ENCODE data around the gene RNF166. TPM values are rescaled to one million over a fixed set of nuclear protein-coding genes. Genes with fewer than 3 reads are reported as not detected.

RNF166 gene
- total and polyA plus RNA-seq, 2 donors from 2014 or later = 16.3 to 31.4 TPM

DNA sequence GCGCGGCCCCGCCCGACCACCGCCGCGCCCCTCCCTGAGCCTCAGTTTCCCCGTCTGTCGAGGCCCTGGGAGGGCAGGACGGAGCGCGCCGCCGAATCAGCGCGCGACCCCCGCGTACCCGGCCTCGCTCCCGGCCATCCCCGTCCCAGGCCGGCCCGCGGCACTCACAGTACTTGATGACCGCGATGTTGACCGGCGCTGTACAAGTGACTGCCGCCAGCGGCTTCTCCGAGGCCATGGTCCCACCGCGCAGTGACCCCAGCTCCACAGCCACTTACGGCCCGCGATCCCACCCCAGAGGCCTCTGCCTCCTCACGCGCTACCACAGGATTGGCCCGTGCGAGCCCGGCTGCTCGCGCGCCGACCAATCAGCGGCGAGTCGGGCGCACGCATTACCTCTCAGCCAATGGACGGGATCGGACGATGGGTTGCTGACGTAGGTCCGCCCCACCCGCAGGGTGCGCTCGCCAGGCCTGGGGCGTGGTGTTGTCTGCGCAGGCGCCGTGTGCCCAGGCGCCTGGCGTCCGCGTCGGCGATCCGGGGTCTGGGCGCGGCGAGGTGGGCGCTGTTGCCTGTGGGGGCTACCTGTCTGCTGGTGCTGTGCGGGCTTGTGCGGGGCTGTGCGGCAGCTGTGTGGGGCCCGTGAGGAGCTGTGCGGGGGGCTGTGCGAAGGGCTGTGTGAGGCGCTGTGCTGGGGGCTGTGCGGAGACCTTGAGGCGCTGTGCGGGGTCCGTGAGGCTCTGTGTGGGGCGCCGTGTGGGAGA, 43.2 kb downstream of the RNF166 start, which contains the start of gene MVD:
Gene MVD, minus strand, starts transcription at position 249 of the 764 bp plus-strand sequence. Its CDS starts 11 bp downstream, at position 238.
- FAIRE-seq (peak; percentile 77), DNase-seq (peak; percentile 98 to 99 (median 99))
- TF ChIP-seq, protein P1, sequence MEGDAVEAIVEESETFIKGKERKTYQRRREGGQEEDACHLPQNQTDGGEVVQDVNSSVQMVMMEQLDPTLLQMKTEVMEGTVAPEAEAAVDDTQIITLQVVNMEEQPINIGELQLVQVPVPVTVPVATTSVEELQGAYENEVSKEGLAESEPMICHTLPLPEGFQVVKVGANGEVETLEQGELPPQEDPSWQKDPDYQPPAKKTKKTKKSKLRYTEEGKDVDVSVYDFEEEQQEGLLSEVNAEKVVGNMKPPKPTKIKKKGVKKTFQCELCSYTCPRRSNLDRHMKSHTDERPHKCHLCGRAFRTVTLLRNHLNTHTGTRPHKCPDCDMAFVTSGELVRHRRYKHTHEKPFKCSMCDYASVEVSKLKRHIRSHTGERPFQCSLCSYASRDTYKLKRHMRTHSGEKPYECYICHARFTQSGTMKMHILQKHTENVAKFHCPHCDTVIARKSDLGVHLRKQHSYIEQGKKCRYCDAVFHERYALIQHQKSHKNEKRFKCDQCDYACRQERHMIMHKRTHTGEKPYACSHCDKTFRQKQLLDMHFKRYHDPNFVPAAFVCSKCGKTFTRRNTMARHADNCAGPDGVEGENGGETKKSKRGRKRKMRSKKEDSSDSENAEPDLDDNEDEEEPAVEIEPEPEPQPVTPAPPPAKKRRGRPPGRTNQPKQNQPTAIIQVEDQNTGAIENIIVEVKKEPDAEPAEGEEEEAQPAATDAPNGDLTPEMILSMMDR (IDR thresholded peaks at IDR 0.05; ENCODE audit: borderline replicate concordance, extremely low read depth, insufficient read depth) = peak; percentile 4
- peaks cover 0 to 4% (median 0%) of the 10 kb centered on the region in 3 donors for H3K4me1 ChIP-seq (ENCODE audit: control insufficient read depth in 2 of 3, insufficient read depth in 2 of 3, low read depth in 1 of 3, low read length in 3 of 3)
- H3K9ac ChIP-seq (ENCODE audit: low read length in 3 of 3) = peak within 1 kb of the TSS; percentile 44 to 85 (median 72)
- no peaks in the 10 kb centered on the region for H3K9me3 ChIP-seq (ENCODE audit: control insufficient read depth in 2 of 3, insufficient read depth in 1 of 3, low read length in 3 of 3)
- peak within 1 kb of the TSS; percentile 74 to 82 for H3K27ac ChIP-seq (ENCODE audit: low read depth in 2 of 2, low read length in 2 of 2)
- H3K4me3 ChIP-seq (ENCODE audit: low read length in 3 of 3) = peak within 1 kb of the TSS; percentile 66 to 82 (median 80)
- no peaks in the 10 kb centered on the region for H3K27me3 ChIP-seq (ENCODE audit: control insufficient read depth, insufficient read depth, low read length)
- intact Hi-C loops (cut with DNase I) = no loop called here
- no peaks in the 10 kb centered on the region for H3K36me3 ChIP-seq (ENCODE audit: control insufficient read depth in 2 of 3, insufficient read depth in 3 of 3, low read length in 3 of 3)

DNA sequence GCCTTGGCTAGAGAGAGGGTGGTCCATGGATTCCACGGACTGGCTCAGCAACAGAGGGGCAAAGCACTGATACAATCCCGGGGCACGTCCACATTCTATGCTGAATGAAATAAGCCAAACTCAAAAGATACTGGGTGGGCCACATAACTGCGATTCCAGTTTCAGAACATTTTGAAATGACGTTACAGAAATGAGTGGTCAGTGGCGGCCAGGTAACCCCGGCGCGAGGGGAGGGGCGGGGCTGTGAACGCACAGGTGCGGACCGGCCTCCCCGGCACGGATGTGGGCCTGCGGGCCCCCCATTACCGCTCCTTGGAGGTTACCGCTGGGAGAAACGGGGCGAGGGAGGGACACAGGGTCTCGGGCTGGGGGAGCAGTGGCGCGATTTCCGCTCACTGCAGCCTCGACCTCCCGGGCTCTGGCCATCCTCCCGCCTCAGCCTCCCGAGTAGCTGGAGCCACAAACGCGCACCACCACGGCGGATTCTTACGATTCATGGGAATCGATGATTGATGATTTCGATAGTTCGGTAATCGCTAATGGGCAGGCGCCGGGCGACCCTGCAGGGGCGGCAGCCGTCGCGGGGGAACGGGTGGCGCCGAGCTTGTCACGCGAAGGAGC, 43.9 kb downstream of the RNF166 start:
- Histone ChIP-seq H3K9ac (ENCODE audit: low read length in 3 of 3) (peak overlapping the region; percentile 44 to 85 (median 67)), H3K4me1 (ENCODE audit: control insufficient read depth in 2 of 3, insufficient read depth in 2 of 3, low read depth in 1 of 3, low read length in 3 of 3) (peaks cover 0 to 4% (median 0%) of the 10 kb centered on the region in 3 donors), H3K9me3 (ENCODE audit: control insufficient read depth in 2 of 3, insufficient read depth in 1 of 3, low read length in 3 of 3) (no peaks in the 10 kb centered on the region), H3K27ac (ENCODE audit: low read depth in 2 of 2, low read length in 2 of 2) (peak overlapping the region; percentile 74 to 82), H3K4me3 (ENCODE audit: low read length in 3 of 3) (peak overlapping the region; percentile 61 to 82 (median 80)), H3K27me3 (ENCODE audit: control insufficient read depth, insufficient read depth, low read length) (no peaks in the 10 kb centered on the region), H3K36me3 (ENCODE audit: control insufficient read depth in 2 of 3, insufficient read depth in 3 of 3, low read length in 3 of 3) (no peaks in the 10 kb centered on the region)
- FAIRE-seq = no peak
- TF ChIP-seq, protein P1 (IDR thresholded peaks at IDR 0.05; ENCODE audit: borderline replicate concordance, extremely low read depth, insufficient read depth) = no peak
- peak in 1 of 5 donors; percentile 65 for DNase-seq
- intact Hi-C loops (cut with DNase I) = no loop called here

DNA sequence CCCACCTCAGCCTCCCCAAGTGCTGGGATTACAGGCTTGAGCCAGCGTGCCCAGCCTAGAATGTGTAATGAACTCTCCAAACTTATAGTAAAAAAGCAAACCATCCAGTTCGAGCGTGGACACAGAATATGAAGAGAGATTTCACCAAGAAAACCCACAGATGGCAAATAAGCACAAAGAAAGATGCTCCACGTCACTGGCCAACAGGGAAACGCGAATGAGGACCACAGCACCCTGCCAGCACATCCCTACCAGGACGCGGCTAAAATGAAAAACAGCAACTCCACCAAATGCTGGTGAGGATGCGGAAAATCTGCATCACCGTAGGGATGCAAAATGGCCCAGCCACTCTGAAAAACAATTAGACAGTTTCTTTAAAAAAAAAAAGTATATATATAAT, 44.7 kb downstream of the RNF166 start:
- peaks cover 0 to 4% (median 0%) of the 10 kb centered on the region in 3 donors for H3K4me1 ChIP-seq (ENCODE audit: control insufficient read depth in 2 of 3, insufficient read depth in 2 of 3, low read depth in 1 of 3, low read length in 3 of 3)
- no peak for FAIRE-seq
- intact Hi-C loops (cut with DNase I) = no loop called here

More for the DNA sequence above, 44.7 kb downstream of the RNF166 start:
- no peaks in the 10 kb centered on the region for H3K9me3 ChIP-seq (ENCODE audit: control insufficient read depth in 2 of 3, insufficient read depth in 1 of 3, low read length in 3 of 3)
- DNase-seq = no peak
- H3K4me3 ChIP-seq (ENCODE audit: low read length in 3 of 3) = no peak overlapping the region
- no peaks in the 10 kb centered on the region for H3K36me3 ChIP-seq (ENCODE audit: control insufficient read depth in 2 of 3, insufficient read depth in 3 of 3, low read length in 3 of 3)
- H3K9ac ChIP-seq (ENCODE audit: low read length in 3 of 3) = no peak overlapping the region
- TF ChIP-seq, protein P1 (IDR thresholded peaks at IDR 0.05; ENCODE audit: borderline replicate concordance, extremely low read depth, insufficient read depth) = no peak
- no peak overlapping the region for H3K27ac ChIP-seq (ENCODE audit: low read depth in 2 of 2, low read length in 2 of 2)
- H3K27me3 ChIP-seq (ENCODE audit: control insufficient read depth, insufficient read depth, low read length) = no peaks in the 10 kb centered on the region
